ENCODE data around the gene ITGA5.

DNA sequence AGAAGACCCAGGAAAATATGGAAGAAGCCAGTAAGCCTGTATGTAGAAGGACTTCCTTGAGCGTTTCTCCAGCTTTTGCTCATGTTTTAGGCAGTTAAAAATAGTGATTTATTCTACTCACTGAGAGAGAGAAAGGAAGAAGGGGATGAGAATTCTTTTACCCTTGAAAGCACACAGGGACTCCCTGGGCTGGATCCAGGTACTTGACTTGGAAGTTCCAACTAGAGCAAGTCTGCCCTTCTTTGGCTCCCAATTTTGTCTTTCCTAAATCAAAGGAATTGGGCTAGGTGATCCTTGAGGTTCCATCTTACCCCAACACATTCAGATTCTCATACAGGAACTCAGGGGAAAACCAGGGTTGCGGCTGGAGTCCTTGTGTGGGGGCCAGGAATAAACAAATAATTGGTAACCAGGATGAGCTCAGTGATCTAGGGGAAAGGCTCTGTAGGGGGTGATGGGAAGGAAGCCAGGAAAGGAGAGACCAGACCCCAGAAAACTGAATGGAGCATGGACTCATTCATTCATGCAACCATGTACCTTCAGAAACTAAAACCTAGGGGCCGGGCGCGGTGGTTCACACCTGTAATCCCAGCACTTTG lies 11.5 kb upstream of the ITGA5 start:
- no peak for TF ChIP-seq POLR2A (IDR thresholded peaks at IDR 0.05)
- TF ChIP-seq, protein P1, sequence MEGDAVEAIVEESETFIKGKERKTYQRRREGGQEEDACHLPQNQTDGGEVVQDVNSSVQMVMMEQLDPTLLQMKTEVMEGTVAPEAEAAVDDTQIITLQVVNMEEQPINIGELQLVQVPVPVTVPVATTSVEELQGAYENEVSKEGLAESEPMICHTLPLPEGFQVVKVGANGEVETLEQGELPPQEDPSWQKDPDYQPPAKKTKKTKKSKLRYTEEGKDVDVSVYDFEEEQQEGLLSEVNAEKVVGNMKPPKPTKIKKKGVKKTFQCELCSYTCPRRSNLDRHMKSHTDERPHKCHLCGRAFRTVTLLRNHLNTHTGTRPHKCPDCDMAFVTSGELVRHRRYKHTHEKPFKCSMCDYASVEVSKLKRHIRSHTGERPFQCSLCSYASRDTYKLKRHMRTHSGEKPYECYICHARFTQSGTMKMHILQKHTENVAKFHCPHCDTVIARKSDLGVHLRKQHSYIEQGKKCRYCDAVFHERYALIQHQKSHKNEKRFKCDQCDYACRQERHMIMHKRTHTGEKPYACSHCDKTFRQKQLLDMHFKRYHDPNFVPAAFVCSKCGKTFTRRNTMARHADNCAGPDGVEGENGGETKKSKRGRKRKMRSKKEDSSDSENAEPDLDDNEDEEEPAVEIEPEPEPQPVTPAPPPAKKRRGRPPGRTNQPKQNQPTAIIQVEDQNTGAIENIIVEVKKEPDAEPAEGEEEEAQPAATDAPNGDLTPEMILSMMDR (IDR thresholded peaks at IDR 0.05): no peak
